IPS DF 6.9 (cell line): ENCODE measurements around the gene ANKRD44.

Source experiments
- DNase-seq: peaks from one replicate; pipeline ENCODE4 v3.0.0-alpha.2; 2013; ENCODE audit warnings: low read depth, low spot score
- H3K27ac ChIP-seq: one replicate; pipeline ENCODE4 v1.5.1; 2013; ENCODE audit warnings: low read length, control low read depth
- H3K27me3 ChIP-seq: 2 replicates; pipeline ENCODE4 v1.6.1; 2013; ENCODE audit warnings: mild to moderate bottlenecking, low read length; ENCODE audit not compliant: control insufficient read depth, insufficient read depth
- H3K36me3 ChIP-seq: 2 replicates; pipeline ENCODE4 v1.6.1; 2013; ENCODE audit warnings: low read length; ENCODE audit not compliant: control insufficient read depth, insufficient read depth
- H3K4me1 ChIP-seq: 2 replicates; pipeline ENCODE4 v1.6.1; 2013; ENCODE audit warnings: low read length; ENCODE audit not compliant: control insufficient read depth, insufficient read depth
- H3K4me3 ChIP-seq: 2 replicates; pipeline ENCODE4 v1.5.1; 2013; ENCODE audit warnings: mild to moderate bottlenecking, low read length
- H3K9me3 ChIP-seq: 2 replicates; pipeline ENCODE4 v1.6.1; 2013; ENCODE audit warnings: low read length, inconsistent platforms; ENCODE audit not compliant: control insufficient read depth, insufficient read depth
- WGBS: extraction: QIAGEN DNeasy Blood & Tissue Kit; methylation state at CpG from one replicate; pipeline ENCODE4 v1.1.7; 2013; ENCODE audit warnings: mixed read lengths, missing lambda C conversion rate; ENCODE audit not compliant: insufficient read length, insufficient coverage; 5-methylcytosine and 5-hydroxymethylcytosine counted together

Gene ANKRD44

GRCh38 chr2:197209742-197210408 lies 100.7 kb downstream of the ANKRD44 start:
- Histone ChIP-seq H3K27me3 (no peaks in the 10 kb centered on the region), H3K4me1 (no peaks in the 10 kb centered on the region), H3K27ac (no peak overlapping the region), H3K36me3 (no peaks in the 10 kb centered on the region), H3K9me3 (no peaks in the 10 kb centered on the region), H3K4me3 (no peak overlapping the region)
- WGBS: no CpG with 5 or more reads among the region's 6 CpGs
- no peak for DNase-seq

- H3K4me1 ChIP-seq: no peaks in the 10 kb centered on the region
- H3K36me3 ChIP-seq: no peaks in the 10 kb centered on the region
- no CpG with 5 or more reads among the region's 2 CpGs for WGBS
Observed at GRCh38 chr2:197209246-197209645, 101.3 kb downstream of the ANKRD44 start.

GRCh38 chr2:197208841-197209240 lies 101.7 kb downstream of the ANKRD44 start:
- WGBS: no CpG with 5 or more reads among the region's 3 CpGs
- Histone ChIP-seq H3K9me3 (no peaks in the 10 kb centered on the region), H3K27ac (no peak overlapping the region), H3K4me1 (no peaks in the 10 kb centered on the region), H3K4me3 (no peak overlapping the region), H3K36me3 (no peaks in the 10 kb centered on the region), H3K27me3 (no peaks in the 10 kb centered on the region)
- DNase-seq: no peak

More at GRCh38 chr2:197209246-197209645, 101.3 kb downstream of the ANKRD44 start:
- Histone ChIP-seq H3K27ac (no peak overlapping the region), H3K9me3 (no peaks in the 10 kb centered on the region), H3K27me3 (no peaks in the 10 kb centered on the region), H3K4me3 (no peak overlapping the region)
- no peak for DNase-seq

GRCh38 chr2:197208024-197208423 lies 102.6 kb downstream of the ANKRD44 start:
- Histone ChIP-seq H3K4me1 (no peaks in the 10 kb centered on the region), H3K4me3 (no peak overlapping the region), H3K27me3 (no peaks in the 10 kb centered on the region), H3K9me3 (no peaks in the 10 kb centered on the region), H3K27ac (no peak overlapping the region), H3K36me3 (no peaks in the 10 kb centered on the region)
- no CpG with 5 or more reads among the region's 6 CpGs for WGBS
- no peak for DNase-seq

- DNase-seq: no peak
- no peak overlapping the region for H3K4me3 ChIP-seq
- WGBS: no CpG with 5 or more reads among the region's 3 CpGs
Observed at GRCh38 chr2:197207598-197207997, 103.0 kb downstream of the ANKRD44 start.

GRCh38 chr2:197207106-197207505 lies 103.5 kb downstream of the ANKRD44 start:
- no CpG with 5 or more reads among the region's 2 CpGs for WGBS
- no peaks in the 10 kb centered on the region for H3K4me1 ChIP-seq
- no peaks in the 10 kb centered on the region for H3K27me3 ChIP-seq
- H3K4me3 ChIP-seq: no peak overlapping the region
- no peaks in the 10 kb centered on the region for H3K36me3 ChIP-seq
- H3K9me3 ChIP-seq: no peaks in the 10 kb centered on the region
- DNase-seq: no peak
- H3K27ac ChIP-seq: no peak overlapping the region

More at GRCh38 chr2:197207598-197207997, 103.0 kb downstream of the ANKRD44 start:
- Histone ChIP-seq H3K36me3 (no peaks in the 10 kb centered on the region), H3K4me1 (no peaks in the 10 kb centered on the region), H3K9me3 (no peaks in the 10 kb centered on the region), H3K27me3 (no peaks in the 10 kb centered on the region), H3K27ac (no peak overlapping the region)

- Histone ChIP-seq H3K36me3 (no peaks in the 10 kb centered on the region), H3K4me1 (no peaks in the 10 kb centered on the region), H3K27me3 (no peaks in the 10 kb centered on the region), H3K4me3 (no peak overlapping the region), H3K9me3 (no peaks in the 10 kb centered on the region), H3K27ac (no peak overlapping the region)
- no peak for DNase-seq
- no CpG with 5 or more reads among the region's 7 CpGs for WGBS
Observed at GRCh38 chr2:197205585-197206215, 104.9 kb downstream of the ANKRD44 start.

- WGBS: no CpG with 5 or more reads among the region's 5 CpGs
- H3K27me3 ChIP-seq: no peaks in the 10 kb centered on the region
- H3K4me3 ChIP-seq: no peak overlapping the region
- no peaks in the 10 kb centered on the region for H3K4me1 ChIP-seq
- no peaks in the 10 kb centered on the region for H3K36me3 ChIP-seq
- DNase-seq: no peak
- H3K27ac ChIP-seq: no peak overlapping the region
- H3K9me3 ChIP-seq: no peaks in the 10 kb centered on the region
Observed at GRCh38 chr2:197204519-197205250, 105.9 kb downstream of the ANKRD44 start.

GRCh38 chr2:197201874-197202273 lies 108.7 kb downstream of the ANKRD44 start:
- Histone ChIP-seq H3K27me3 (no peaks in the 10 kb centered on the region), H3K9me3 (no peaks in the 10 kb centered on the region), H3K36me3 (no peaks in the 10 kb centered on the region), H3K4me1 (no peaks in the 10 kb centered on the region), H3K27ac (no peak overlapping the region), H3K4me3 (no peak overlapping the region)
- WGBS: no CpG with 5 or more reads among the region's 2 CpGs
- DNase-seq: no peak

- Histone ChIP-seq H3K27ac (no peak overlapping the region), H3K27me3 (no peaks in the 10 kb centered on the region), H3K9me3 (no peaks in the 10 kb centered on the region), H3K4me3 (no peak overlapping the region), H3K4me1 (no peaks in the 10 kb centered on the region), H3K36me3 (no peaks in the 10 kb centered on the region)
- WGBS: no CpG with 5 or more reads among the region's 1 CpG
- DNase-seq: no peak
Observed at GRCh38 chr2:197200762-197201058, 109.9 kb downstream of the ANKRD44 start.
